PC-9 (cell line): Measurements from ENCODE around the gene GTF2F2.
"Not testable (repeated sequence)": the region's sequence is repeated elsewhere in the genome, so short reads cannot be mapped to it uniquely, and the experiment has no call there.

Experiments used
- CTCF ChIP-seq: fragments of 200-600 bp; sonication (generic); conservative IDR thresholded peaks from 2 replicates; pipeline ENCODE4 v1.6.1; 2017; ENCODE audit warnings: mixed run types, antibody characterized with exemption, mild to moderate bottlenecking, moderate library complexity
- EZH2 ChIP-seq: fragments of 200-600 bp; sonication (generic); IDR thresholded peaks from 2 replicates; pipeline ENCODE4 v1.8.0; 2017; ENCODE audit warnings: antibody characterized with exemption, low read depth

- TF ChIP-seq CTCF, EZH2: not testable (repeated sequence)
Measured at GRCh38 chr13:45298550-45298949, 178.2 kb downstream of the GTF2F2 start.
